Measurements from ENCODE around the gene TRIM67.

DNA sequence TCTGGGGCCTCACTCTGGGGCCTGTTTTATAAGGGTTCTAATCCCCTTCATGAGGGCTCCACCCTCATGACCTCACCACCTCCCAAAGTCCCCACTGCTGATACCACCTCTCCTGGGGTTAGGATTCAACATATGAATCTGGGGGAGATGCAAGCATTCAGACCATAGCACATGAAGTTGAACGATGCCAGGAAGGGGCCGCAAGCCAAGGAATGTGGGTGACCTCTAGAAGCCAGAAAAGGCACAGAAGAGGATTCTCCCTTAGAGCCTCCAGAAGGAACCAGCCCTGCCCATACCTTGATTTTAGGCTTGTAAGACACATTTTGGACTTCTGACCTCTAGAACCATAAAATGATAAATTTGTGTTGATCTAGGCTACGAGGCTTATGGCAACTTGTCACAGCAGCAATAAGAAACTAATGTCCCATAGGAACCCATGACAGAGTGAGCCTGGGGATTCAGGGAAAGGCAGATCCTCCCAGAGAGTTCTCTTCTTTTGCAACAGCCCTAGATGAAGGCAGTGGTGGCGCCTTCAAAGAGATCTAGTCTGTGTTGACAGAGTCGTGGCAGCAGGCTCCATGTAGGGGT is 27.9 kb downstream of the TRIM67 start:
- TF ChIP-seq POLR2AphosphoS5 (IDR thresholded peaks at IDR 0.05; ENCODE audit: low read depth, low read length) (no peak), FOXP2 (optimal IDR thresholded peaks at IDR 0.05; ENCODE audit: borderline replicate concordance, extremely low read depth, extremely low read length, insufficient read depth) (no peak)
- TF ChIP-seq, protein P1, sequence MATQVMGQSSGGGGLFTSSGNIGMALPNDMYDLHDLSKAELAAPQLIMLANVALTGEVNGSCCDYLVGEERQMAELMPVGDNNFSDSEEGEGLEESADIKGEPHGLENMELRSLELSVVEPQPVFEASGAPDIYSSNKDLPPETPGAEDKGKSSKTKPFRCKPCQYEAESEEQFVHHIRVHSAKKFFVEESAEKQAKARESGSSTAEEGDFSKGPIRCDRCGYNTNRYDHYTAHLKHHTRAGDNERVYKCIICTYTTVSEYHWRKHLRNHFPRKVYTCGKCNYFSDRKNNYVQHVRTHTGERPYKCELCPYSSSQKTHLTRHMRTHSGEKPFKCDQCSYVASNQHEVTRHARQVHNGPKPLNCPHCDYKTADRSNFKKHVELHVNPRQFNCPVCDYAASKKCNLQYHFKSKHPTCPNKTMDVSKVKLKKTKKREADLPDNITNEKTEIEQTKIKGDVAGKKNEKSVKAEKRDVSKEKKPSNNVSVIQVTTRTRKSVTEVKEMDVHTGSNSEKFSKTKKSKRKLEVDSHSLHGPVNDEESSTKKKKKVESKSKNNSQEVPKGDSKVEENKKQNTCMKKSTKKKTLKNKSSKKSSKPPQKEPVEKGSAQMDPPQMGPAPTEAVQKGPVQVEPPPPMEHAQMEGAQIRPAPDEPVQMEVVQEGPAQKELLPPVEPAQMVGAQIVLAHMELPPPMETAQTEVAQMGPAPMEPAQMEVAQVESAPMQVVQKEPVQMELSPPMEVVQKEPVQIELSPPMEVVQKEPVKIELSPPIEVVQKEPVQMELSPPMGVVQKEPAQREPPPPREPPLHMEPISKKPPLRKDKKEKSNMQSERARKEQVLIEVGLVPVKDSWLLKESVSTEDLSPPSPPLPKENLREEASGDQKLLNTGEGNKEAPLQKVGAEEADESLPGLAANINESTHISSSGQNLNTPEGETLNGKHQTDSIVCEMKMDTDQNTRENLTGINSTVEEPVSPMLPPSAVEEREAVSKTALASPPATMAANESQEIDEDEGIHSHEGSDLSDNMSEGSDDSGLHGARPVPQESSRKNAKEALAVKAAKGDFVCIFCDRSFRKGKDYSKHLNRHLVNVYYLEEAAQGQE (IDR thresholded peaks at IDR 0.05; ENCODE audit: insufficient read depth in 1 of 2, low read depth in 2 of 2, low read length in 2 of 2), result no peak
